GM12864 (cell line): Measurements from ENCODE around the gene AGL.

Experiments used
- DNase-seq: peaks from one replicate; pipeline ENCODE4 v3.0.0-alpha.2; 2011; ENCODE audit warnings: low read depth
- H3K4me3 ChIP-seq: 2 replicates; pipeline ENCODE4 v1.5.1; 2011; ENCODE audit warnings: mild to moderate bottlenecking, low read depth, low read length, control low read depth
- TF ChIP-seq, protein P1 (sequence below): IDR thresholded peaks from 2 replicates; pipeline ENCODE4 v1.5.1; 2011; ENCODE audit warnings: low read depth, mild to moderate bottlenecking, moderate library complexity, low read length, control low read depth, inconsistent platforms; ENCODE audit errors: missing control alignments

The AGL gene

DNA sequence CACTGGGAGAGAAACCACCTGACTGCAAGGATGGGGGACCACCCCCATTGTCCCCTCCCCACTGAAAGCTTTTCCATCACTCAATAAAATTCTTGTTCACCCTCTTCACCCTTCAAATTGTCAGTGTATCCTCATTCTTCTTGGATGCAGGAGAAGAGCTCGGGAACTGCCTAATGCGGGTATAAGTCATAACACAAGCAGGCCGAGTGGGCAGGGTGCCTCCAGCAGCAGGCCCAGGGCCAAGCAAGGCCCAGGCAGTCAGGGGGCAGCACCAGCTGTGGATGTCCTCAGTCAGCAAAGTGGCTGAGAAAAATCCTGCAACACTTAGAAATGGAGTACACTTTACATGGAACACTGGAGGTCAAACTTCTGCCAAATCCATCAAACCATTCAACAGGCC, 85.9 kb downstream of the AGL start:
- no peak overlapping the region for H3K4me3 ChIP-seq
- no peak for DNase-seq
- TF ChIP-seq, protein P1, sequence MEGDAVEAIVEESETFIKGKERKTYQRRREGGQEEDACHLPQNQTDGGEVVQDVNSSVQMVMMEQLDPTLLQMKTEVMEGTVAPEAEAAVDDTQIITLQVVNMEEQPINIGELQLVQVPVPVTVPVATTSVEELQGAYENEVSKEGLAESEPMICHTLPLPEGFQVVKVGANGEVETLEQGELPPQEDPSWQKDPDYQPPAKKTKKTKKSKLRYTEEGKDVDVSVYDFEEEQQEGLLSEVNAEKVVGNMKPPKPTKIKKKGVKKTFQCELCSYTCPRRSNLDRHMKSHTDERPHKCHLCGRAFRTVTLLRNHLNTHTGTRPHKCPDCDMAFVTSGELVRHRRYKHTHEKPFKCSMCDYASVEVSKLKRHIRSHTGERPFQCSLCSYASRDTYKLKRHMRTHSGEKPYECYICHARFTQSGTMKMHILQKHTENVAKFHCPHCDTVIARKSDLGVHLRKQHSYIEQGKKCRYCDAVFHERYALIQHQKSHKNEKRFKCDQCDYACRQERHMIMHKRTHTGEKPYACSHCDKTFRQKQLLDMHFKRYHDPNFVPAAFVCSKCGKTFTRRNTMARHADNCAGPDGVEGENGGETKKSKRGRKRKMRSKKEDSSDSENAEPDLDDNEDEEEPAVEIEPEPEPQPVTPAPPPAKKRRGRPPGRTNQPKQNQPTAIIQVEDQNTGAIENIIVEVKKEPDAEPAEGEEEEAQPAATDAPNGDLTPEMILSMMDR: no peak

DNA sequence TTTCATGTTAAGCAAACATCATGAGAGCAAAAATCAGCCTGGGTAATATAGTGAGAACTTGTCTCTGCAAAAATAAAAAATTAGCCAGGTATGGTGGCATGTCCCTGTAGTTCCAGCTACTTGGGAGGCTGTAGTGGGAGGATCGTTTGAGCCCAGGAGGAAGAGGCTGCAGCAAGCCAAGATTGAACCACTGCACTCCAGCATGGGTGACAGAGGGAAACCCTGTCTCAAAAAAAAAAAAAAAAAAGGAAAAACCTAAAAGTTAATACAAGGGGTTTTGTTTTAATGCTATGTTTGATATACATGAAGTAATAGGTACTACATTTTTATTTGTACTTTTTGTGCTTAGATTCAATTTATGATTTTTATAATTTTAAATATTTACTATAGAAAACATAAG, 92.6 kb downstream of the AGL start:
- H3K4me3 ChIP-seq: no peak overlapping the region
- TF ChIP-seq, protein P1: no peak
- no peak for DNase-seq

DNA sequence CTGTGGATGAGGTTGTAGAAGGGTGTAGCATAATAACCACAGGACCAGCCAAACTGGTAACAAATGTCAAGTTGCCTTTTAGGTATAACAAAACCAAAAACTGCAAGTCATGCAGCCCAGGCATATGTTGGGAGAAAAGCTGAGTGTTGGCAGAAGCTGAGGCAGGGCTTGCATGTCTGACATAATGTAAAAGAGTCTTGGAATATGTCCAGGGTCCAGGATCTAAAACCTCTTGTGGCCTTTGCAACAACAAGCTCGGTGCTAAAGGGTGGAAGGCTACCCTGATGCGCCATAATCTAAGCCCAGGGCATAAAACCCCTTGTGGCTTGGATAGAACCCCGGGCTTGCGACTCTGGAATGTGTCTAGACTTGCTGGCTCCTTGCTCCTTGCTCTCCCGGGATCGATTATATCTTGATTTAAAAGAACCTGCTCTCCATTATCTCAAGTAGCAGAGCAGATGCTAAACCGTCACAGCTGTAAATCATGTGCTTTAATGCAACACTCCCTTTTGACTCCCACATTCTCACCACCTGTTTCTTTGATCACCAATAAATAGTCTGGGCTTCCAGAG, 93.1 kb downstream of the AGL start:
- DNase-seq: no peak
- H3K4me3 ChIP-seq: no peak overlapping the region
- TF ChIP-seq, protein P1: no peak

DNA sequence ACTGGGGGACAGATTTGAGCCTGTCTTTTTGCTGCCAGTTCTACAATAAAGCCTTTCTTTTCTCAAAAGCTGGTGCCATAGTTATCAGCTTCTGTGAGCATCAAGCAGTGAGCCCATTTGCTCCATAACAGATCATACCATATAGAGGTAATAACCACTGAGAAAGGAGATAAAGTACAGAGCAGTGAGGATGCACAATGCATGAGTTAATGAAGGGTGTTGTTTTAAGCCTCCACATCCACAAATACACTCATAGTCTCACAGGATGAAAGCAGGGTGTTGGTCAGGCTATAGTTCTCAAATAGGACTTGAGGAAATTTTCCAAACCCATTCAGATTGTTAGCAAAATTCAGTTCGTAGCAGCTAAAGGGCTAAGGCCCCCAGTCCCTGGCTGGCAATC, 94.0 kb downstream of the AGL start:
- TF ChIP-seq, protein P1: no peak
- no peak overlapping the region for H3K4me3 ChIP-seq
- DNase-seq: no peak

DNA sequence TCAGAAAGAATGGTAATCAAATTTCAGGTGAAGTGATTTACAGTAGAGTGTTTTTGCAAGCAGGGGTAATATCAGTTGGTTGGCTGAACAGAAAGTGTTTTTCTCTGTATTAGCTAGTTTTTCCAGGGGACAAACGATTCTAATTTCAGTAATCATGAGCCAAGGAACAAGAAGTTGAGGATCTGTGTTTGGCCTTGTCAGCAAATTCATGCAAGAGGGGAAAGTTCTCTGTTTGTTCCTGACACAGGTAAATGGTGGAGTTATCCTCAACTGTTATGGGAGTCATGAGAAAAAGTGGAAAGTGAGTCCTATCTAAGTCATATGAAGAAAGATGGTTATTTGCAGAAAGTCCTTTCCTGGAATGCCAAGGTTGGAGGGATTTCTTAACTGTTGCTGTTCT, 95.0 kb downstream of the AGL start:
- DNase-seq: no peak
- H3K4me3 ChIP-seq: no peak overlapping the region
- TF ChIP-seq, protein P1: no peak

DNA sequence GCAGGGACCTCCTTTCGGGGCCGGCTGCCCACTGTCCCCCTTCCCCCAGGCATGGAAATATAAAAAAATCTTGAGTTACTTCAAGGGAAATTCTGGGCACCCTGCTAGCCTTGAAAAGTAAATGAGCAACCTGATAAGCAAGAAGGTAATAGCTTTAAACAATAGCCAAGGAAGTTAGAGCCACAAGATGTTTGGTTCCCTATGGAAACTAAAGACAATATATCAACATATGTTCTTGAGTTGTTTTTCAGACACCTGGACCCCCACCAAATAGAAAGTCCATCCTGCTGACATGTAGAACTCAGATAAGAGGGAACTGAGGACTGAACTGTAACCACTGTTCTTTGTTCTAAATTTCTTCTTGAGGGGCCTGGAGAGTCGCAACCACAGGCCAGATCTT, 100.3 kb downstream of the AGL start:
- TF ChIP-seq, protein P1: no peak
- DNase-seq: no peak
- H3K4me3 ChIP-seq: no peak overlapping the region

DNA sequence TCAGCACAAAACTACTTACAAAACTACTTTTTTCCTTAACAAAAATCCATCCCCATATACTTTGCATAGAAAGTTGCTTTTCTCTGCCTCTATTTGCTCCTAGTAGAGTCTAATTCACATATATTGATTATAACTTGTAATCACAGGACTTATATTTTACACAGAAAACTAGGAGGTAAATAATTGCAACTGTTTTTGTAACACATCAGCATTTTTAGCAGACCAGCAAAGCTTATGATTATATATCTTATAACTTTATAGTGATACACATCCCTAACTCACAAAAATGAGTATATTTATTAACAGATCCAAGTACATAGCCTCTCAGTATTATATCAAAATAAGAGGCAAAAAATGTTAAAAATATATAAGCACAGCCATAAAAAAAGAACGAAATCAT, 102.4 kb downstream of the AGL start:
- no peak for DNase-seq
- H3K4me3 ChIP-seq: no peak overlapping the region
- TF ChIP-seq, protein P1: no peak
